K562 (cell line): ENCODE results near the gene IQGAP3.
A peak's percentile ranks its signal among the peaks of the same experiment; 100 is the strongest.

Experiments used
- KAT2B ChIP-seq: IDR thresholded peaks from one replicate; pipeline ENCODE4 v1.6.1; 2012; ENCODE audit warnings: low read depth, mild to moderate bottlenecking, control low read depth, inconsistent platforms, low read length, moderate library complexity
- MTA3 ChIP-seq: fragments of 450-650 bp; formaldehyde crosslinking; IDR thresholded peaks from 2 replicates; pipeline ENCODE4 v1.6.1; 2017; ENCODE audit warnings: mild to moderate bottlenecking, borderline replicate concordance
- MYC ChIP-seq, 2 experiments: fragments of 250-450 bp in 1 of 2; sonication (Bioruptor Pico) in 1 of 2; IDR thresholded peaks; 2 replicates each; pipeline versions ENCODE4 v1.5.1 to v1.6.1; 2012 to 2021; ENCODE audit warnings: low read depth in 2 of 2, borderline replicate concordance in 1 of 2, improper control_type of control experiment in 1 of 2, low read length in 1 of 2, mild to moderate bottlenecking in 1 of 2, moderate library complexity in 1 of 2
- NRF1 ChIP-seq, 2 experiments: fragments of 450-650 bp; IDR thresholded peaks in 1 of 2; conservative IDR thresholded peaks in 1 of 2; 2 replicates each; pipeline ENCODE4 v1.6.1; 2014; ENCODE audit warnings: mild to moderate bottlenecking in 2 of 2
- POLR2A ChIP-seq: fragments of 450-650 bp; conservative IDR thresholded peaks from 2 replicates; pipeline ENCODE4 v1.6.1; 2016
- SMAD3 ChIP-seq: fragments of 450-650 bp; formaldehyde crosslinking; conservative IDR thresholded peaks from 2 replicates; pipeline ENCODE4 v1.4.0; 2020; ENCODE audit warnings: mild to moderate bottlenecking
- SREBF2 ChIP-seq: sonication (generic); formaldehyde crosslinking; IDR thresholded peaks from 2 replicates; pipeline ENCODE4 v1.4.0; 2020; ENCODE audit warnings: mild to moderate bottlenecking, missing genetic modification reagents
- ZNF121 ChIP-seq: sonication (generic); formaldehyde crosslinking; conservative IDR thresholded peaks from 2 replicates; pipeline ENCODE4 v1.8.0; 2022; ENCODE audit warnings: missing genetic modification reagents
- ZNF23 ChIP-seq: fragments of 250-450 bp; sonication (Bioruptor Pico); IDR thresholded peaks from 2 replicates; pipeline ENCODE4 v1.4.0; 2020; ENCODE audit warnings: mild to moderate bottlenecking
- ZSCAN29 ChIP-seq: fragments of 450-650 bp; IDR thresholded peaks from 2 replicates; pipeline ENCODE4 v1.6.1; 2017
- TF ChIP-seq, protein P1 (sequence below), 3 experiments: fragments of 200-800 bp in 1 of 3; fragments of 250-450 bp in 1 of 3; fragments of 450-650 bp in 1 of 3; sonication (Bioruptor Pico) in 1 of 3; sonication (Bioruptor generic) in 1 of 3; formaldehyde crosslinking in 1 of 3; IDR thresholded peaks; 2 replicates each; pipeline versions ENCODE4 v1.6.1 to v1.8.0; 2016 to 2022; ENCODE audit warnings: mild to moderate bottlenecking in 2 of 3, missing genetic modification characterization in 2 of 3, missing compliant biosample characterization in 1 of 3, moderate library complexity in 1 of 3
- TF ChIP-seq, protein P2 (sequence below): sonication (generic); formaldehyde crosslinking; IDR thresholded peaks from 2 replicates; pipeline ENCODE4 v1.9.0; 2022; ENCODE audit warnings: mild to moderate bottlenecking, missing genetic modification reagents

DNA sequence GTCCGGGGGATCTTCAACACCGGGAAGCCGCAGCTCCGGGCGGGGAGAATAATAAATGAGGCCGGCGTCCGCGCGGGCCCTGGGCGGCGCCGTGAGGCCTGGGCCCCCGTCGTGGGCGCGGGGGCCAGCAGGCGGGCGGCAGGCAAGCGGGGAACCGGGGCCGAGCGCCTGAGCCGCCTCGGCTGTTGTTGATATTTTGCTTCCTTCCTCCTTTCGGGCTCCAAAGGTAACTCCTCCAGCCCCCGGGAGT, 71.9 kb downstream of the IQGAP3 start, which contains the start of gene MEF2D:
- TF ChIP-seq, protein P1, sequence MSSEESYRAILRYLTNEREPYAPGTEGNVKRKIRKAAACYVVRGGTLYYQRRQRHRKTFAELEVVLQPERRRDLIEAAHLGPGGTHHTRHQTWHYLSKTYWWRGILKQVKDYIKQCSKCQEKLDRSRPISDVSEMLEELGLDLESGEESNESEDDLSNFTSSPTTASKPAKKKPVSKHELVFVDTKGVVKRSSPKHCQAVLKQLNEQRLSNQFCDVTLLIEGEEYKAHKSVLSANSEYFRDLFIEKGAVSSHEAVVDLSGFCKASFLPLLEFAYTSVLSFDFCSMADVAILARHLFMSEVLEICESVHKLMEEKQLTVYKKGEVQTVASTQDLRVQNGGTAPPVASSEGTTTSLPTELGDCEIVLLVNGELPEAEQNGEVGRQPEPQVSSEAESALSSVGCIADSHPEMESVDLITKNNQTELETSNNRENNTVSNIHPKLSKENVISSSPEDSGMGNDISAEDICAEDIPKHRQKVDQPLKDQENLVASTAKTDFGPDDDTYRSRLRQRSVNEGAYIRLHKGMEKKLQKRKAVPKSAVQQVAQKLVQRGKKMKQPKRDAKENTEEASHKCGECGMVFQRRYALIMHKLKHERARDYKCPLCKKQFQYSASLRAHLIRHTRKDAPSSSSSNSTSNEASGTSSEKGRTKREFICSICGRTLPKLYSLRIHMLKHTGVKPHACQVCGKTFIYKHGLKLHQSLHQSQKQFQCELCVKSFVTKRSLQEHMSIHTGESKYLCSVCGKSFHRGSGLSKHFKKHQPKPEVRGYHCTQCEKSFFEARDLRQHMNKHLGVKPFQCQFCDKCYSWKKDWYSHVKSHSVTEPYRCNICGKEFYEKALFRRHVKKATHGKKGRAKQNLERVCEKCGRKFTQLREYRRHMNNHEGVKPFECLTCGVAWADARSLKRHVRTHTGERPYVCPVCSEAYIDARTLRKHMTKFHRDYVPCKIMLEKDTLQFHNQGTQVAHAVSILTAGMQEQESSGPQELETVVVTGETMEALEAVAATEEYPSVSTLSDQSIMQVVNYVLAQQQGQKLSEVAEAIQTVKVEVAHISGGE (CRISPR knock-in tag; IDR thresholded peaks at IDR 0.05): 0 out of 6 replicates have a peak, but pooled peaks of 1 of the 3 experiments have one; percentile 13
- TF ChIP-seq MTA3 (no peak), MYC (IDR thresholded peaks at IDR 0.05; ENCODE audit: low read depth, low read length) (no peak), MYC (CRISPR knock-in tag; IDR thresholded peaks at IDR 0.05; ENCODE audit: borderline replicate concordance, low read depth) (no peak), NRF1 (conservative IDR thresholded peaks at IDR 0.05 in 1 of 2, IDR thresholded peaks at IDR 0.05 in 1 of 2) (no peak), ZNF121 (CRISPR knock-in tag) (no peak), POLR2A (no peak), ZNF23 (CRISPR knock-in tag) (no peak), SREBF2 (CRISPR knock-in tag) (no peak), ZSCAN29 (no peak), KAT2B (no peak), SMAD3 (CRISPR knock-in tag) (no peak)
- TF ChIP-seq, protein P2, sequence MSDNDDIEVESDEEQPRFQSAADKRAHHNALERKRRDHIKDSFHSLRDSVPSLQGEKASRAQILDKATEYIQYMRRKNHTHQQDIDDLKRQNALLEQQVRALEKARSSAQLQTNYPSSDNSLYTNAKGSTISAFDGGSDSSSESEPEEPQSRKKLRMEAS (CRISPR knock-in tag): no peak
